ENCODE results near the gene UBXN1. TPM values are rescaled to one million over a fixed set of nuclear protein-coding genes. Genes with fewer than 3 reads are reported as not detected.

UBXN1 gene
- total and polyA plus RNA-seq, 10 of the 15 experiments (the other 5 are each of a cell fraction or from before 2014, with no cell fraction given): 7.0 to 173 (median 106) TPM

DNA sequence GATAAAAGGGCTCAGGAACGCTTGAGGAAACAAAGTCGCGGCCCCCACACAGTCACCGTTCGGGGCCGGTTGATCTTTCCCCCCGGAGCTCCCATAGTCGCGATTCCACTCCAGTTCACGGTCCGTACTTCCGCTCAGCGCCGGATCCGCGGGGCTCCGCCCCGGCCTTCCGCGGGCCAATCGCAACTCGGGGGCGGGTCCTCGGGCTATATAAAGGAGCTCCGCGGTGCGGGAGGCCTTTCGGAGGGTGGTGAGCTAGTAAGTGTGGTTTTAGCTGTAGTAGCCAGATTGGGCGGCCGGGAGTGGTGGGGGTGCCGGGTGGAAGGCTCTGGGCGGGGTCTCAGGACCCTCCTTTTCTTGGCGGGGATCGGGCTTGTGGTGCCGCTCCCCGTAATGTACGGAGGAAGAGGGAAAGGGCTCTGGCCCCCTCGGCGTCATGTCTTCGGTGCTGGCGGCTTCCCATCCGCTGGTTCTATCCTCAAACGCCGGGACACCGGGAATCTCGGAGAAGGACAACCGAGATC, 13.7 kb downstream of the UBXN1 start, which contains the start of the genes C11orf98 and CSKMT (continued):
- TF ChIP-seq, protein P1, sequence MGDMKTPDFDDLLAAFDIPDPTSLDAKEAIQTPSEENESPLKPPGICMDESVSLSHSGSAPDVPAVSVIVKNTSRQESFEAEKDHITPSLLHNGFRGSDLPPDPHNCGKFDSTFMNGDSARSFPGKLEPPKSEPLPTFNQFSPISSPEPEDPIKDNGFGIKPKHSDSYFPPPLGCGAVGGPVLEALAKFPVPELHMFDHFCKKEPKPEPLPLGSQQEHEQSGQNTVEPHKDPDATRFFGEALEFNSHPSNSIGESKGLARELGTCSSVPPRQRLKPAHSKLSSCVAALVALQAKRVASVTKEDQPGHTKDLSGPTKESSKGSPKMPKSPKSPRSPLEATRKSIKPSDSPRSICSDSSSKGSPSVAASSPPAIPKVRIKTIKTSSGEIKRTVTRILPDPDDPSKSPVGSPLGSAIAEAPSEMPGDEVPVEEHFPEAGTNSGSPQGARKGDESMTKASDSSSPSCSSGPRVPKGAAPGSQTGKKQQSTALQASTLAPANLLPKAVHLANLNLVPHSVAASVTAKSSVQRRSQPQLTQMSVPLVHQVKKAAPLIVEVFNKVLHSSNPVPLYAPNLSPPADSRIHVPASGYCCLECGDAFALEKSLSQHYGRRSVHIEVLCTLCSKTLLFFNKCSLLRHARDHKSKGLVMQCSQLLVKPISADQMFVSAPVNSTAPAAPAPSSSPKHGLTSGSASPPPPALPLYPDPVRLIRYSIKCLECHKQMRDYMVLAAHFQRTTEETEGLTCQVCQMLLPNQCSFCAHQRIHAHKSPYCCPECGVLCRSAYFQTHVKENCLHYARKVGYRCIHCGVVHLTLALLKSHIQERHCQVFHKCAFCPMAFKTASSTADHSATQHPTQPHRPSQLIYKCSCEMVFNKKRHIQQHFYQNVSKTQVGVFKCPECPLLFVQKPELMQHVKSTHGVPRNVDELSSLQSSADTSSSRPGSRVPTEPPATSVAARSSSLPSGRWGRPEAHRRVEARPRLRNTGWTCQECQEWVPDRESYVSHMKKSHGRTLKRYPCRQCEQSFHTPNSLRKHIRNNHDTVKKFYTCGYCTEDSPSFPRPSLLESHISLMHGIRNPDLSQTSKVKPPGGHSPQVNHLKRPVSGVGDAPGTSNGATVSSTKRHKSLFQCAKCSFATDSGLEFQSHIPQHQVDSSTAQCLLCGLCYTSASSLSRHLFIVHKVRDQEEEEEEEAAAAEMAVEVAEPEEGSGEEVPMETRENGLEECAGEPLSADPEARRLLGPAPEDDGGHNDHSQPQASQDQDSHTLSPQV (IDR thresholded peaks at IDR 0.05): no peak
- TF ChIP-seq POLR2A (IDR thresholded peaks at IDR 0.05; ENCODE audit: low read depth, low read length): peak; percentile 96
- peak; percentile 74; the same call in 1 of the 2 replicates for TF ChIP-seq NR2F1 (conservative IDR thresholded peaks at IDR 0.05)
- TF ChIP-seq, protein P2, sequence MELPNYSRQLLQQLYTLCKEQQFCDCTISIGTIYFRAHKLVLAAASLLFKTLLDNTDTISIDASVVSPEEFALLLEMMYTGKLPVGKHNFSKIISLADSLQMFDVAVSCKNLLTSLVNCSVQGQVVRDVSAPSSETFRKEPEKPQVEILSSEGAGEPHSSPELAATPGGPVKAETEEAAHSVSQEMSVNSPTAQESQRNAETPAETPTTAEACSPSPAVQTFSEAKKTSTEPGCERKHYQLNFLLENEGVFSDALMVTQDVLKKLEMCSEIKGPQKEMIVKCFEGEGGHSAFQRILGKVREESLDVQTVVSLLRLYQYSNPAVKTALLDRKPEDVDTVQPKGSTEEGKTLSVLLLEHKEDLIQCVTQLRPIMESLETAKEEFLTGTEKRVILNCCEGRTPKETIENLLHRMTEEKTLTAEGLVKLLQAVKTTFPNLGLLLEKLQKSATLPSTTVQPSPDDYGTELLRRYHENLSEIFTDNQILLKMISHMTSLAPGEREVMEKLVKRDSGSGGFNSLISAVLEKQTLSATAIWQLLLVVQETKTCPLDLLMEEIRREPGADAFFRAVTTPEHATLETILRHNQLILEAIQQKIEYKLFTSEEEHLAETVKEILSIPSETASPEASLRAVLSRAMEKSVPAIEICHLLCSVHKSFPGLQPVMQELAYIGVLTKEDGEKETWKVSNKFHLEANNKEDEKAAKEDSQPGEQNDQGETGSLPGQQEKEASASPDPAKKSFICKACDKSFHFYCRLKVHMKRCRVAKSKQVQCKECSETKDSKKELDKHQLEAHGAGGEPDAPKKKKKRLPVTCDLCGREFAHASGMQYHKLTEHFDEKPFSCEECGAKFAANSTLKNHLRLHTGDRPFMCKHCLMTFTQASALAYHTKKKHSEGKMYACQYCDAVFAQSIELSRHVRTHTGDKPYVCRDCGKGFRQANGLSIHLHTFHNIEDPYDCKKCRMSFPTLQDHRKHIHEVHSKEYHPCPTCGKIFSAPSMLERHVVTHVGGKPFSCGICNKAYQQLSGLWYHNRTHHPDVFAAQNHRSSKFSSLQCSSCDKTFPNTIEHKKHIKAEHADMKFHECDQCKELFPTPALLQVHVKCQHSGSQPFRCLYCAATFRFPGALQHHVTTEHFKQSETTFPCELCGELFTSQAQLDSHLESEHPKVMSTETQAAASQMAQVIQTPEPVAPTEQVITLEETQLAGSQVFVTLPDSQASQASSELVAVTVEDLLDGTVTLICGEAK (IDR thresholded peaks at IDR 0.05; ENCODE audit: borderline replicate concordance): peak; percentile 82; the same call in 1 of the 2 replicates
- TF ChIP-seq DPF2 (IDR thresholded peaks at IDR 0.05): no peak
- no peak for TF ChIP-seq NFXL1 (IDR thresholded peaks at IDR 0.05; ENCODE audit: borderline replicate concordance)
- TF ChIP-seq, protein P3, sequence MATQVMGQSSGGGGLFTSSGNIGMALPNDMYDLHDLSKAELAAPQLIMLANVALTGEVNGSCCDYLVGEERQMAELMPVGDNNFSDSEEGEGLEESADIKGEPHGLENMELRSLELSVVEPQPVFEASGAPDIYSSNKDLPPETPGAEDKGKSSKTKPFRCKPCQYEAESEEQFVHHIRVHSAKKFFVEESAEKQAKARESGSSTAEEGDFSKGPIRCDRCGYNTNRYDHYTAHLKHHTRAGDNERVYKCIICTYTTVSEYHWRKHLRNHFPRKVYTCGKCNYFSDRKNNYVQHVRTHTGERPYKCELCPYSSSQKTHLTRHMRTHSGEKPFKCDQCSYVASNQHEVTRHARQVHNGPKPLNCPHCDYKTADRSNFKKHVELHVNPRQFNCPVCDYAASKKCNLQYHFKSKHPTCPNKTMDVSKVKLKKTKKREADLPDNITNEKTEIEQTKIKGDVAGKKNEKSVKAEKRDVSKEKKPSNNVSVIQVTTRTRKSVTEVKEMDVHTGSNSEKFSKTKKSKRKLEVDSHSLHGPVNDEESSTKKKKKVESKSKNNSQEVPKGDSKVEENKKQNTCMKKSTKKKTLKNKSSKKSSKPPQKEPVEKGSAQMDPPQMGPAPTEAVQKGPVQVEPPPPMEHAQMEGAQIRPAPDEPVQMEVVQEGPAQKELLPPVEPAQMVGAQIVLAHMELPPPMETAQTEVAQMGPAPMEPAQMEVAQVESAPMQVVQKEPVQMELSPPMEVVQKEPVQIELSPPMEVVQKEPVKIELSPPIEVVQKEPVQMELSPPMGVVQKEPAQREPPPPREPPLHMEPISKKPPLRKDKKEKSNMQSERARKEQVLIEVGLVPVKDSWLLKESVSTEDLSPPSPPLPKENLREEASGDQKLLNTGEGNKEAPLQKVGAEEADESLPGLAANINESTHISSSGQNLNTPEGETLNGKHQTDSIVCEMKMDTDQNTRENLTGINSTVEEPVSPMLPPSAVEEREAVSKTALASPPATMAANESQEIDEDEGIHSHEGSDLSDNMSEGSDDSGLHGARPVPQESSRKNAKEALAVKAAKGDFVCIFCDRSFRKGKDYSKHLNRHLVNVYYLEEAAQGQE (IDR thresholded peaks at IDR 0.05; ENCODE audit: low read depth, low read length): peak; percentile 49; the same call in 1 of the 2 replicates
- TF ChIP-seq KDM1A (IDR thresholded peaks at IDR 0.05; ENCODE audit: borderline replicate concordance): no peak
- TF ChIP-seq, protein P4, sequence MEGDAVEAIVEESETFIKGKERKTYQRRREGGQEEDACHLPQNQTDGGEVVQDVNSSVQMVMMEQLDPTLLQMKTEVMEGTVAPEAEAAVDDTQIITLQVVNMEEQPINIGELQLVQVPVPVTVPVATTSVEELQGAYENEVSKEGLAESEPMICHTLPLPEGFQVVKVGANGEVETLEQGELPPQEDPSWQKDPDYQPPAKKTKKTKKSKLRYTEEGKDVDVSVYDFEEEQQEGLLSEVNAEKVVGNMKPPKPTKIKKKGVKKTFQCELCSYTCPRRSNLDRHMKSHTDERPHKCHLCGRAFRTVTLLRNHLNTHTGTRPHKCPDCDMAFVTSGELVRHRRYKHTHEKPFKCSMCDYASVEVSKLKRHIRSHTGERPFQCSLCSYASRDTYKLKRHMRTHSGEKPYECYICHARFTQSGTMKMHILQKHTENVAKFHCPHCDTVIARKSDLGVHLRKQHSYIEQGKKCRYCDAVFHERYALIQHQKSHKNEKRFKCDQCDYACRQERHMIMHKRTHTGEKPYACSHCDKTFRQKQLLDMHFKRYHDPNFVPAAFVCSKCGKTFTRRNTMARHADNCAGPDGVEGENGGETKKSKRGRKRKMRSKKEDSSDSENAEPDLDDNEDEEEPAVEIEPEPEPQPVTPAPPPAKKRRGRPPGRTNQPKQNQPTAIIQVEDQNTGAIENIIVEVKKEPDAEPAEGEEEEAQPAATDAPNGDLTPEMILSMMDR (IDR thresholded peaks at IDR 0.05 in 2 of 3, conservative IDR thresholded peaks at IDR 0.05 in 1 of 3; ENCODE audit: control insufficient read depth in 2 of 3, extremely low read depth in 1 of 3, insufficient read depth in 1 of 3, low read depth in 3 of 3, low read length in 3 of 3): no peak
- TF ChIP-seq, protein P5, sequence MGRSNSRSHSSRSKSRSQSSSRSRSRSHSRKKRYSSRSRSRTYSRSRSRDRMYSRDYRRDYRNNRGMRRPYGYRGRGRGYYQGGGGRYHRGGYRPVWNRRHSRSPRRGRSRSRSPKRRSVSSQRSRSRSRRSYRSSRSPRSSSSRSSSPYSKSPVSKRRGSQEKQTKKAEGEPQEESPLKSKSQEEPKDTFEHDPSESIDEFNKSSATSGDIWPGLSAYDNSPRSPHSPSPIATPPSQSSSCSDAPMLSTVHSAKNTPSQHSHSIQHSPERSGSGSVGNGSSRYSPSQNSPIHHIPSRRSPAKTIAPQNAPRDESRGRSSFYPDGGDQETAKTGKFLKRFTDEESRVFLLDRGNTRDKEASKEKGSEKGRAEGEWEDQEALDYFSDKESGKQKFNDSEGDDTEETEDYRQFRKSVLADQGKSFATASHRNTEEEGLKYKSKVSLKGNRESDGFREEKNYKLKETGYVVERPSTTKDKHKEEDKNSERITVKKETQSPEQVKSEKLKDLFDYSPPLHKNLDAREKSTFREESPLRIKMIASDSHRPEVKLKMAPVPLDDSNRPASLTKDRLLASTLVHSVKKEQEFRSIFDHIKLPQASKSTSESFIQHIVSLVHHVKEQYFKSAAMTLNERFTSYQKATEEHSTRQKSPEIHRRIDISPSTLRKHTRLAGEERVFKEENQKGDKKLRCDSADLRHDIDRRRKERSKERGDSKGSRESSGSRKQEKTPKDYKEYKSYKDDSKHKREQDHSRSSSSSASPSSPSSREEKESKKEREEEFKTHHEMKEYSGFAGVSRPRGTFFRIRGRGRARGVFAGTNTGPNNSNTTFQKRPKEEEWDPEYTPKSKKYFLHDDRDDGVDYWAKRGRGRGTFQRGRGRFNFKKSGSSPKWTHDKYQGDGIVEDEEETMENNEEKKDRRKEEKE (IDR thresholded peaks at IDR 0.05): no peak
